ENCODE measurements around the gene MPZL3. TPM values are rescaled to one million over a fixed set of nuclear protein-coding genes. Genes with fewer than 3 reads are reported as not detected.

The MPZL3 gene
- total RNA-seq: 10 to 100 TPM; 13.0 to 13.7 TPM

GRCh38 chr11:118251858-118252652 is at the start of gene MPZL3:
Gene MPZL3 (minus strand): TSS chr11:118252365. CDS start chr11:118252294, 71 bp downstream.

DNA sequence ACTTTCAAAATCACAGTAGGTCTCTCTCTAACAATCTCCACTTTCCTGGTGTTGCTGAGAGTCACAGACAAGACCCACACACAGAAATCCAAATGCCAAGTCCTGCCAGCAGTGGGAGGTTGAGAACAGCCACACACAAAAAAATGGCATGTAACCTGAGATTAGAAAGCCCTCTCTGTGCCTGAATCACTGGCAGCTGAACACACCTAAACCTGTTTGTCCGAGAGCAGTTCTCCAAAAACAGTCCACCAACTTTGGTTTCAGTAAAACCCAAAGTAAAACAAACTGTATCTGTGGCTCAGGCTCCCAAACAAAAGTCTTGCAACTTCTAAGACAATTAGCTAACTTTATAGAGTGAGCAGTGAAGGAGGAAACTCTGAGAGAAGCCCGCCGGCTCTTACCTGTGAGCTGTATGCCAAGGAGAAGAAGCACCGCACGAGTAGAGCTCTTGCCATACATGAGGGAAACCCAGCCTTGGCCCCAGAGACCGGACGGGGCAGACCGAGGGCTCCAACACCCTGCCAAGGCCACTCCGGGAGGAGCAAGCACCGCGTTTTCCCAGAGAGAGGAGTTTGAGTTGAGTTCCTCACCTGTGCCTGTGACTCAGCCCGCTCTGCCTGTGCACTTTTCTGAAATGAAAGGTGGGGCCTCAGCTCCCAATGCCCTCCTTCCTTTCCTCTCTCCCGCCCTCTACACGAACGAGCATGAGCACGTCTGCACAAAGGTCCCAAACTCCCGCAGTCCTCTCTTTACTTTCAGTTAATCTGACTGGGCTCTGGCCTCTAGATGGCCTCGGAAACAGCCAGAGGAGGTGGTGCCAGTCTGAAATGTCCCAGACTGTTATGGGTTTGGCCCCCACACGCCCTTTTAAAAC is 11.8 kb upstream of the MPZL3 start, which contains the start of gene MPZL2:
TSS of gene MPZL2 (minus strand) at position 603 of the 874 bp plus-strand sequence. CDS start at position 459, 144 bp downstream.

DNA sequence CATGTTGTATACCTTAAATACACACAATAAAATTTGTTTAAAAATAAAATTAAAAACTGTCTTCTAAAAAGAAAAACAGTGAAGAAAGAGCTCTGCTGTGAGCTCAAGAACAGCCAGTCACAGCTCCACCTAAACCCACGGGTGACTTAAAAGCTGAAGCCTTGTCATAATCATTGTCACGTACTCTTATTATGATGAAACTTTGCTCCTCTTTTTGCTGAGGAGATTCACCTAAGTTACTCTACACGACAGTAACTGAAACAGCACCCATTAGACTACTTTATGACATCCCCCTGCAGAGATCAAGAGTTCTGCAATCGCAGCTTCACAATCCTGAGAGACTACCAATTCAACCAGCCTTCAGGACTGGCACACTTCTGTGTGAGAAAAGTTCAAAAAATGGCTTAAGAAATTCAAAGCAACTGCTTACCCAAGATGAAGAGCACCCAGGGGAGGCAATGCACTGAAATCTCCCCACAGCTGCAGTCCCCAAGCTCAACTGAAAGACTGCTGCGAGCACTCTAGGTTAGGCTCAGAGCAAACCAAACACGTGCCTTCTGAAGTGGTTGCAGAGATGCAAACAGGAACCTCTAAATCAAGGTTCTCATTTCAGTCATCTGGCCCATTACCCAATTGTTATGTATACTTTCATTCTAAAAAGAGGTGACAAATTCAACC is 27.5 kb downstream of the MPZL3 start, which contains the start of gene JAML:
TSS of gene JAML (minus strand) at position 501 of the 678 bp plus-strand sequence. CDS start 10,145 bp downstream, outside the sequence.

Other genes with a start within 250 kb of the MPZL3 start
- not detected for gene TMPRSS4, start 175.3 kb downstream of the MPZL3 start, total RNA-seq
- under 1 TPM; 0.05 to 0.17 TPM for gene SMIM35, start 165.4 kb downstream of the MPZL3 start, total RNA-seq
- gene SCN4B, start 99.5 kb downstream of the MPZL3 start, total RNA-seq: under 1 TPM in 1 of 2 experiments, not detected in 1; 0.10 TPM
- gene SCN2B, start 75.7 kb downstream of the MPZL3 start, total RNA-seq: not detected
- 10 to 100 TPM; 74.3 to 76.2 TPM for gene JAML, start 27.4 kb downstream of the MPZL3 start, total RNA-seq
- gene MPZL2, start 11.9 kb upstream of the MPZL3 start, total RNA-seq: 1 to 10 TPM; 4.8 to 5.2 TPM
- gene CD3E, start 52.4 kb upstream of the MPZL3 start, total RNA-seq: 100 to 1,000 TPM; 618 to 632 TPM
- 100 to 1,000 TPM; 462 to 471 TPM for gene CD3D, start 90.3 kb upstream of the MPZL3 start, total RNA-seq
- 100 to 1,000 TPM; 201 to 212 TPM for gene CD3G, start 92.0 kb upstream of the MPZL3 start, total RNA-seq
- 10 to 100 TPM; 40.2 to 40.6 TPM for gene UBE4A, start 107.2 kb upstream of the MPZL3 start, total RNA-seq
- gene ATP5MG, start 149.2 kb upstream of the MPZL3 start, total RNA-seq: 100 to 1,000 TPM; 286 to 294 TPM
- 10 to 100 TPM; 91.6 to 92.8 TPM for gene KMT2A, start 184.1 kb upstream of the MPZL3 start, total RNA-seq

Data from activated naive CD4-positive, alpha-beta T cell treated with anti-CD3 and anti-CD28 coated beads, Interleukin-2, amount 10 ng/mL, durations not matched to agents 5 hours and 36 hours (primary cell).